Adrenal gland (tissue), 12 donors: ENCODE measurements around the gene TRIM37. TPM values are rescaled to one million over a fixed set of nuclear protein-coding genes. Genes with fewer than 3 reads are reported as not detected.
A peak's percentile ranks its signal among the peaks of the same experiment; 100 is the strongest.
"Not testable (repeated sequence)": the region's sequence is repeated elsewhere in the genome, so short reads cannot be mapped to it uniquely, and the experiment has no call there.

Source experiments
- DNase-seq, 7 donors: peaks; one replicate each; pipeline ENCODE4 v3.0.0-alpha.2; 2019 to 2020
- H3K27ac ChIP-seq, 5 donors: fragments of 200-600 bp; sonication (generic) in 4 of 5; 1 replicate in 3 of 5; 2 replicates in 2 of 5; pipeline versions ENCODE4 v1.5.1 to v1.8.0; 2016 to 2020; ENCODE audit warnings: mild to moderate bottlenecking in 1 of 5
- H3K27me3 ChIP-seq: fragments of 200-600 bp; 2 replicates; pipeline ENCODE4 v1.8.0; 2021
- H3K36me3 ChIP-seq, 2 donors: fragments of 200-600 bp; replicated peaks in 1 of 2; 1 replicate in 1 of 2; 2 replicates in 1 of 2; pipeline versions ENCODE4 v1.5.1 to v1.8.0; 2018 to 2022
- H3K4me1 ChIP-seq, 2 donors: fragments of 200-600 bp; replicated peaks in 1 of 2; 1 replicate in 1 of 2; 2 replicates in 1 of 2; pipeline versions ENCODE4 v1.5.1 to v1.8.0; 2018 to 2021
- H3K4me3 ChIP-seq, 4 donors: fragments of 200-600 bp; sonication (generic) in 3 of 4; one replicate each; pipeline ENCODE4 v1.5.1; 2016 to 2018
- H3K9me3 ChIP-seq, 3 donors: fragments of 200-600 bp; sonication (generic) in 1 of 3; replicated peaks in 1 of 3; 1 replicate in 2 of 3; 2 replicates in 1 of 3; pipeline versions ENCODE4 v1.5.1 to v1.8.0; 2016 to 2021
- CTCF ChIP-seq, 6 experiments: fragments of 450-650 bp in 4 of 6; fragments of 200-600 bp in 2 of 6; sonication (generic) in 1 of 6; IDR thresholded peaks; 1 replicate in 5 of 6; 2 replicates in 1 of 6; pipeline versions ENCODE4 v1.5.1 to v1.8.0; 2016 to 2021; ENCODE audit warnings: antibody characterized with exemption in 6 of 6, mild to moderate bottlenecking in 2 of 6, moderate library complexity in 1 of 6
- POLR2A ChIP-seq, 2 donors: fragments of 450-650 bp; IDR thresholded peaks; one replicate each; pipeline ENCODE4 v1.6.1; 2017; ENCODE audit warnings: antibody characterized with exemption in 2 of 2, mild to moderate bottlenecking in 2 of 2, moderate library complexity in 1 of 2
- WGBS, 4 donors: extraction: QIAGEN DNeasy Blood & Tissue Kit in 2 of 4; methylation state at CpG; one replicate each; pipeline versions ENCODE4 v1.1.5 to v1.1.7; 2013 to 2017; 5-methylcytosine and 5-hydroxymethylcytosine counted together
- intact Hi-C, 2 donors: fragments of 100-400 bp; cut with DNase I; formaldehyde crosslinking; loops; one replicate each; pipeline versions ENCODE4 v1.14.1 to v1.15.0; 2022 to 2023
- polyA plus RNA-seq, 3 donors: library from polyadenylated mRNA; stranded (reverse); fragments of 200-250 nt in 2 of 3; fragments of 350-450 nt in 1 of 3; fragmentation: Illumina TruSeq in 1 of 3; extraction: RNeasy Lipid Tissue Mini Kit (QIAGEN cat#74804) in 1 of 3; gene quantifications; one replicate each; pipeline ENCODE4 v1.2.3, GENCODE V29; 2013 to 2014
- total RNA-seq, 9 donors: library from RNA; depleted of rRNA in 4 of 9; stranded (reverse); fragments of >200 nt in 4 of 9; fragments of 120-200 nt in 1 of 9; fragmentation: NEBNext Ultra II Directional in 1 of 9; extraction: Animal tissue kit (Norgen Biotek cat#: 25700) in 1 of 9; gene quantifications; one replicate each; pipeline versions ENCODE4 v1.1.0 to v1.2.4, GENCODE V29; 2013 to 2023
- donor health status: healthy with polysubstance abuse.
- donor health status: Bipolar disorder and iron deficiency.
- donor health status: DM: yes; HTN: yes; CAD: no.
- donor health status: DM: no; HTN: no; CAD: no.
- donor health status: DM: no; HTN: no; CAD: no.
- donor health status: DM: yes; HTN: yes; CAD: no.

Gene TRIM37
- total and polyA plus RNA-seq, 12 donors = 6.0 to 37.2 (median 25.0) TPM

- no peak for DNase-seq
- WGBS, 4 donors = 94 to 97% (median 96%) methylated on average over 3 of the region's 3 CpGs
- no peak for TF ChIP-seq CTCF (IDR thresholded peaks at IDR 0.05)
- no peak for TF ChIP-seq POLR2A (IDR thresholded peaks at IDR 0.05)
- Histone ChIP-seq H3K27ac (no peak overlapping the region), H3K9me3 (no peaks in the 10 kb centered on the region), H3K4me3 (no peak overlapping the region), H3K27me3 (no peaks in the 10 kb centered on the region), H3K36me3 (no peaks in the 10 kb centered on the region), H3K4me1 (no peaks in the 10 kb centered on the region)
- intact Hi-C loops = no loop called here
Observed at GRCh38 chr17:58966208-58966607, 140.5 kb downstream of the TRIM37 start.

GRCh38 chr17:58965221-58965620 lies 141.5 kb downstream of the TRIM37 start:
- Histone ChIP-seq H3K4me3 (no peak overlapping the region), H3K27ac (no peak overlapping the region), H3K27me3 (no peaks in the 10 kb centered on the region), H3K36me3 (no peaks in the 10 kb centered on the region), H3K9me3 (no peaks in the 10 kb centered on the region), H3K4me1 (no peaks in the 10 kb centered on the region)
- WGBS, 4 donors = 77 to 89% (median 83%) methylated on average over 3 of the region's 3 CpGs
- DNase-seq = no peak
- intact Hi-C loops = no loop called here
- TF ChIP-seq POLR2A (IDR thresholded peaks at IDR 0.05) (no peak), CTCF (IDR thresholded peaks at IDR 0.05) (no peak)

- TF ChIP-seq CTCF (IDR thresholded peaks at IDR 0.05) (peak in 3 of 6 experiments; percentile 17 to 34 (median 24)), POLR2A (IDR thresholded peaks at IDR 0.05) (no peak)
- Histone ChIP-seq H3K27ac (no peak overlapping the region), H3K9me3 (no peaks in the 10 kb centered on the region), H3K36me3 (no peaks in the 10 kb centered on the region), H3K4me1 (no peaks in the 10 kb centered on the region), H3K27me3 (no peaks in the 10 kb centered on the region), H3K4me3 (no peak overlapping the region)
- DNase-seq = peak in 4 of 7 donors; percentile 19 to 43 (median 27)
- intact Hi-C loops = no loop called here
Observed at GRCh38 chr17:58960068-58960467, 146.6 kb downstream of the TRIM37 start.

GRCh38 chr17:58957725-58958073 lies 149.0 kb downstream of the TRIM37 start:
- intact Hi-C loops, H3K4me1 ChIP-seq, DNase-seq, H3K9me3 ChIP-seq, H3K27ac ChIP-seq, H3K4me3 ChIP-seq, H3K27me3 ChIP-seq, H3K36me3 ChIP-seq: not testable (repeated sequence)
- WGBS, 4 donors = 83 to 100% (median 95%) methylated on average over 1 of the region's 1 CpG

- Histone ChIP-seq H3K27ac (no peak overlapping the region), H3K4me3 (no peak overlapping the region), H3K36me3 (no peaks in the 10 kb centered on the region), H3K9me3 (no peaks in the 10 kb centered on the region), H3K4me1 (no peaks in the 10 kb centered on the region), H3K27me3 (no peaks in the 10 kb centered on the region)
- 76 to 80% (median 78%) methylated on average over 2 of the region's 2 CpGs for WGBS, 4 donors
- no peak for TF ChIP-seq CTCF (IDR thresholded peaks at IDR 0.05)
- no peak for TF ChIP-seq POLR2A (IDR thresholded peaks at IDR 0.05)
- intact Hi-C loops = no loop called here
- no peak for DNase-seq
Observed at GRCh38 chr17:58956997-58957724, 149.5 kb downstream of the TRIM37 start.

- H3K9me3 ChIP-seq, intact Hi-C loops, H3K27me3 ChIP-seq, H3K27ac ChIP-seq, H3K4me1 ChIP-seq, H3K4me3 ChIP-seq, H3K36me3 ChIP-seq, DNase-seq: not testable (repeated sequence)
- 76 to 86% (median 81%) methylated on average over 2 of the region's 2 CpGs for WGBS, 4 donors
Observed at GRCh38 chr17:58954358-58954757, 152.3 kb downstream of the TRIM37 start.
